Measurements from ENCODE around the gene DDX52. TPM values are rescaled to one million over a fixed set of nuclear protein-coding genes. Genes with fewer than 3 reads are reported as not detected.

The DDX52 gene
- total RNA-seq, 1 experiment from 2014 or later, result 65.4 TPM

DNA sequence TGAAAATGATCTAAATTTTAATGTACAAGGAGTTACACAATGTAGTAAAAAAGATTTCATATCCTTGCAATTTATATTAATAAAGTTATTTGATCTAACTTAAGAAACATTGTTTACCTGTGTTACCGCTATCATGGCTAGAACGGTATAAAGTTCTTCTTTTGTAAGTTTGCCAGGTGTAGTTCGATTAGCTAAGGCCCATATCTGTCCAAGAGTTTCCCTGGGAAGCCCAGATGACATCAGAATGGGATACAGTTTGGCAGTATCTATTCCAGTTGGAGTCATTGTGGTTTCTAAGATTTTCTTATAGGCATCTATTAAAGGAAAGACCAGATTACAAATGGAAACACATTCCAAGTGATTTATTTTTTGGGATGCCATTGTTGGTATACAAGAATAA is 71.6 kb downstream of the DDX52 start:
- Mint-ChIP-seq H3K27ac (no peak overlapping the region), H3K36me3 (ENCODE audit: insufficient read depth in 1 of 3, low read depth in 3 of 3) (peaks cover 29 to 57% (median 53%) of the 10 kb centered on the region in 3 experiments; a peak in 6 of 7 replicates), H3K4me3 (no peak overlapping the region), H3K4me1 (no peaks in the 10 kb centered on the region), H3K27me3 (ENCODE audit: low read depth) (no peaks in the 10 kb centered on the region), H3K9me3 (peaks cover 0 to 5% of the 10 kb centered on the region in 2 experiments; a peak in 2 of 5 replicates)
- Histone ChIP-seq H4K20me1 (ENCODE audit: control insufficient read depth, insufficient read depth, insufficient read length) (no peaks in the 10 kb centered on the region), H3K27me3 (ENCODE audit: insufficient read depth, low read length) (no peaks in the 10 kb centered on the region), H3K4ac (ENCODE audit: low read depth, low read length) (no peak overlapping the region), H3K56ac (ENCODE audit: insufficient read length, low read depth, low read length) (no peak overlapping the region), H3K9ac (ENCODE audit: extremely low read depth, insufficient read length, low read length) (no peak overlapping the region), H3K4me1 (ENCODE audit: insufficient read depth, low read length) (no peaks in the 10 kb centered on the region), H4K8ac (replicated peaks; ENCODE audit: insufficient read length, low read depth, low read length) (no peak overlapping the region), H3K27ac (ENCODE audit: insufficient read length, low read depth, low read length) (no peak overlapping the region), H2BK20ac (ENCODE audit: low read depth, low read length, poor library complexity, severe bottlenecking) (no peak overlapping the region), H3K14ac (ENCODE audit: insufficient read depth, low read length) (no peak overlapping the region), H3K23ac (ENCODE audit: insufficient read length, low read depth, low read length) (no peak overlapping the region), H4K91ac (ENCODE audit: insufficient read length, low read depth, low read length) (no peak overlapping the region), H3K79me2 (ENCODE audit: insufficient read depth, low read length) (no peaks in the 10 kb centered on the region), H3K79me1 (ENCODE audit: insufficient read depth, low read depth, low read length, poor library complexity, severe bottlenecking) (no peaks in the 10 kb centered on the region), H2BK5ac (ENCODE audit: insufficient read length, low read length) (no peak overlapping the region), H2AK5ac (ENCODE audit: insufficient read length, low read length) (no peak overlapping the region), H2BK12ac (ENCODE audit: insufficient read length, low read depth, low read length) (no peak overlapping the region), H3T11ph (ENCODE audit: low read length) (no peak overlapping the region), H4K5ac (ENCODE audit: insufficient read length, low read depth, low read length) (no peak overlapping the region), H3K23me2 (ENCODE audit: insufficient read length, low read depth, low read length, poor library complexity, severe bottlenecking) (no peaks in the 10 kb centered on the region), H2AFZ (ENCODE audit: low read length) (no peak overlapping the region), H3K18ac (ENCODE audit: insufficient read length, low read depth, low read length) (no peak overlapping the region), H2BK15ac (ENCODE audit: low read depth, low read length) (no peak overlapping the region), H2BK120ac (ENCODE audit: low read depth, low read length, poor library complexity, severe bottlenecking) (no peak overlapping the region), H3K9me3 (ENCODE audit: control insufficient read depth, low read depth, low read length) (no peaks in the 10 kb centered on the region), H3K4me2 (ENCODE audit: insufficient read depth, insufficient read length, low read length) (no peak overlapping the region)
- DNase-seq, result no peak
- WGBS (ENCODE audit: extremely low coverage, insufficient read length, low lambda C conversion rate), result no CpG with 5 or more reads among the region's 3 CpGs
- TF ChIP-seq CTCF (conservative IDR thresholded peaks at IDR 0.05), result no peak

Measured in H9 (cell line).